Spleen (tissue), 7 donors: Measurements from ENCODE around the gene GPR89A.
"Not testable (repeated sequence)": the region's sequence is repeated elsewhere in the genome, so short reads cannot be mapped to it uniquely, and the experiment has no call there.

Experiments used
- POLR2A ChIP-seq, 3 donors: fragments of 450-650 bp; IDR thresholded peaks; one replicate each; pipeline ENCODE4 v1.5.1; 2017; ENCODE audit warnings: antibody characterized with exemption in 3 of 3, mild to moderate bottlenecking in 1 of 3
- POLR2AphosphoS5 ChIP-seq, 3 donors: sonication (generic); formaldehyde crosslinking; IDR thresholded peaks; one replicate each; pipeline ENCODE4 v1.5.1; 2017; ENCODE audit warnings: antibody characterized with exemption in 3 of 3
- TF ChIP-seq, protein P1 (sequence below), 11 experiments: fragments of 200-600 bp in 7 of 11; fragments of 450-650 bp in 4 of 11; sonication (generic) in 4 of 11; IDR thresholded peaks in 8 of 11; conservative IDR thresholded peaks in 3 of 11; 1 replicate in 7 of 11; 2 replicates in 4 of 11; pipeline versions ENCODE4 v1.4.0 to v1.8.0; 2016 to 2021; ENCODE audit warnings: antibody characterized with exemption in 11 of 11, inconsistent platforms in 4 of 11, mild to moderate bottlenecking in 1 of 11
- donor health status: DM: no; HTN: no; CAD: no; lungs with moderate emphysema.
- donor health status: DM: no; HTN: no; CAD: no.
- donor health status: DM: no; HTN: no; CAD: no.

GRCh38 chr1:145590806-145591205 is 17.0 kb upstream of the GPR89A start:
- TF ChIP-seq, protein P1, sequence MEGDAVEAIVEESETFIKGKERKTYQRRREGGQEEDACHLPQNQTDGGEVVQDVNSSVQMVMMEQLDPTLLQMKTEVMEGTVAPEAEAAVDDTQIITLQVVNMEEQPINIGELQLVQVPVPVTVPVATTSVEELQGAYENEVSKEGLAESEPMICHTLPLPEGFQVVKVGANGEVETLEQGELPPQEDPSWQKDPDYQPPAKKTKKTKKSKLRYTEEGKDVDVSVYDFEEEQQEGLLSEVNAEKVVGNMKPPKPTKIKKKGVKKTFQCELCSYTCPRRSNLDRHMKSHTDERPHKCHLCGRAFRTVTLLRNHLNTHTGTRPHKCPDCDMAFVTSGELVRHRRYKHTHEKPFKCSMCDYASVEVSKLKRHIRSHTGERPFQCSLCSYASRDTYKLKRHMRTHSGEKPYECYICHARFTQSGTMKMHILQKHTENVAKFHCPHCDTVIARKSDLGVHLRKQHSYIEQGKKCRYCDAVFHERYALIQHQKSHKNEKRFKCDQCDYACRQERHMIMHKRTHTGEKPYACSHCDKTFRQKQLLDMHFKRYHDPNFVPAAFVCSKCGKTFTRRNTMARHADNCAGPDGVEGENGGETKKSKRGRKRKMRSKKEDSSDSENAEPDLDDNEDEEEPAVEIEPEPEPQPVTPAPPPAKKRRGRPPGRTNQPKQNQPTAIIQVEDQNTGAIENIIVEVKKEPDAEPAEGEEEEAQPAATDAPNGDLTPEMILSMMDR (IDR thresholded peaks at IDR 0.05 in 8 of 11, conservative IDR thresholded peaks at IDR 0.05 in 3 of 11) = peak in 6 of 11 experiments; percentile 21 to 36 (median 23)
- TF ChIP-seq POLR2A, POLR2AphosphoS5 (IDR thresholded peaks at IDR 0.05): not testable (repeated sequence)
